Endothelial cell (in vitro differentiated cells): ENCODE measurements around the gene TLR7. TPM values are rescaled to one million over a fixed set of nuclear protein-coding genes. Genes with fewer than 3 reads are reported as not detected.

Experiments used
- DNase-seq: peaks from one replicate; pipeline ENCODE4 v3.0.0; 2021; ENCODE audit warnings: low spot score
- H3K27ac Mint-ChIP-seq: one replicate; pipeline ENCODE4 v1.8.0; 2021; ENCODE audit warnings: mixed read lengths, inconsistent platforms; ENCODE audit not compliant: unreplicated experiment
- H3K27me3 Mint-ChIP-seq: one replicate; pipeline ENCODE4 v1.8.0; 2021; ENCODE audit warnings: mild to moderate bottlenecking, moderate library complexity, mixed read lengths, inconsistent platforms; ENCODE audit not compliant: unreplicated experiment
- H3K36me3 Mint-ChIP-seq: one replicate; pipeline ENCODE4 v1.8.0; 2021; ENCODE audit warnings: mild to moderate bottlenecking, low read depth, mixed read lengths, inconsistent platforms; ENCODE audit not compliant: unreplicated experiment
- H3K4me1 Mint-ChIP-seq: one replicate; pipeline ENCODE4 v1.8.0; 2021; ENCODE audit warnings: mild to moderate bottlenecking, mixed read lengths, inconsistent platforms; ENCODE audit not compliant: unreplicated experiment
- H3K4me3 Mint-ChIP-seq: one replicate; pipeline ENCODE4 v1.8.0; 2021; ENCODE audit warnings: mild to moderate bottlenecking, mixed read lengths, inconsistent platforms; ENCODE audit not compliant: unreplicated experiment
- H3K9me3 Mint-ChIP-seq: one replicate; pipeline ENCODE4 v1.8.0; 2021; ENCODE audit warnings: mixed read lengths, inconsistent platforms; ENCODE audit not compliant: unreplicated experiment
- CTCF ChIP-seq: fragments of 200-600 bp; sonication (generic); IDR thresholded peaks from one replicate; pipeline ENCODE4 v1.5.0; 2021; ENCODE audit warnings: antibody characterized with exemption; ENCODE audit not compliant: unreplicated experiment
- long read RNA-seq: library from polyadenylated mRNA; unstranded; transcript quantifications from one replicate; pipeline ENCODE4 v2.0.0, GENCODE V29; 2020; ENCODE audit not compliant: unreplicated experiment
- total RNA-seq: library from RNA; stranded (reverse); fragmentation: NEBNext Ultra II Directional; extraction: Animal tissue kit (Norgen Biotek cat#: 25700); gene quantifications from one replicate; pipeline ENCODE4 v1.2.1, GENCODE V29; 2021; ENCODE audit not compliant: unreplicated experiment

TLR7 gene
- not detected for total RNA-seq
- long read RNA-seq = 0 reads

GRCh38 chrX:12866451-12867377 lies at the start of gene TLR7:
Gene TLR7 (plus strand): TSS chrX:12867072. CDS start chrX:12867579, 507 bp downstream.
- no peak for DNase-seq
- Mint-ChIP-seq H3K9me3 (no peaks in the 10 kb centered on the region), H3K36me3 (no peaks in the 10 kb centered on the region), H3K4me3 (no peak within 1 kb of the TSS), H3K27me3 (no peaks in the 10 kb centered on the region), H3K27ac (no peak within 1 kb of the TSS), H3K4me1 (no peaks in the 10 kb centered on the region)
- TF ChIP-seq CTCF = no peak

GRCh38 chrX:12817528-12817927 lies 49.3 kb upstream of the TLR7 start:
- no peaks in the 10 kb centered on the region for H3K27me3 Mint-ChIP-seq
- no peak for DNase-seq
- H3K27ac Mint-ChIP-seq = no peak overlapping the region
- H3K9me3 Mint-ChIP-seq = no peaks in the 10 kb centered on the region
- no peak for TF ChIP-seq CTCF
- H3K36me3 Mint-ChIP-seq = no peaks in the 10 kb centered on the region
- H3K4me1 Mint-ChIP-seq = no peaks in the 10 kb centered on the region
- no peak overlapping the region for H3K4me3 Mint-ChIP-seq

- Mint-ChIP-seq H3K27ac (no peak overlapping the region), H3K36me3 (no peaks in the 10 kb centered on the region), H3K9me3 (no peaks in the 10 kb centered on the region), H3K4me3 (no peak overlapping the region), H3K4me1 (no peaks in the 10 kb centered on the region), H3K27me3 (no peaks in the 10 kb centered on the region)
- no peak for DNase-seq
- no peak for TF ChIP-seq CTCF
These were observed 47.6 kb upstream of the TLR7 start for GRCh38 chrX:12819222-12819621.

- Mint-ChIP-seq H3K9me3 (no peaks in the 10 kb centered on the region), H3K4me3 (no peak overlapping the region), H3K36me3 (no peaks in the 10 kb centered on the region), H3K27me3 (peaks cover 4% of the 10 kb centered on the region), H3K4me1 (peaks cover 4% of the 10 kb centered on the region), H3K27ac (no peak overlapping the region)
- no peak for TF ChIP-seq CTCF
- no peak for DNase-seq
These were observed 46.1 kb upstream of the TLR7 start for GRCh38 chrX:12820737-12821136.

GRCh38 chrX:12824944-12825343 lies 41.9 kb upstream of the TLR7 start:
- Mint-ChIP-seq H3K9me3 (no peaks in the 10 kb centered on the region), H3K27ac (no peak overlapping the region), H3K27me3 (peaks cover 4% of the 10 kb centered on the region), H3K4me3 (no peak overlapping the region), H3K36me3 (no peaks in the 10 kb centered on the region), H3K4me1 (peaks cover 4% of the 10 kb centered on the region)
- DNase-seq = no peak
- TF ChIP-seq CTCF = no peak
